Calu3 (cell line): ENCODE results near the gene PLAGL1. TPM values are rescaled to one million over a fixed set of nuclear protein-coding genes. Genes with fewer than 3 reads are reported as not detected.
"Not testable (repeated sequence)": the region's sequence is repeated elsewhere in the genome, so short reads cannot be mapped to it uniquely, and the experiment has no call there.

Experiments
- BruUV-seq: library from RNA; stranded (reverse); fragments of 400-500 nt; replicated peaks from 2 replicates; lab custom pipeline; 2021; lab: Mats Ljungman, UMichigan
- CTCF ChIA-PET: fragments of 300-600 bp; sonication (Branson Sonifier 250); formaldehyde crosslinking; loops from one replicate; lab custom pipeline; 2022; ENCODE audit warnings: antibody characterized with exemption; lab: Charles Lee
- DNase-seq: peaks from one replicate; pipeline ENCODE4 v3.0.0; 2022
- H3K27ac Mint-ChIP-seq: one replicate; pipeline ENCODE4 v1.8.0; 2022; ENCODE audit warnings: mixed read lengths; ENCODE audit not compliant: unreplicated experiment
- H3K27me3 Mint-ChIP-seq: one replicate; pipeline ENCODE4 v1.8.0; 2022; ENCODE audit warnings: mixed read lengths; ENCODE audit not compliant: unreplicated experiment
- H3K36me3 Mint-ChIP-seq: one replicate; pipeline ENCODE4 v1.8.0; 2022; ENCODE audit warnings: mild to moderate bottlenecking, moderate library complexity, mixed read lengths; ENCODE audit not compliant: insufficient read depth, unreplicated experiment
- H3K4me1 Mint-ChIP-seq: one replicate; pipeline ENCODE4 v1.8.0; 2022; ENCODE audit warnings: mild to moderate bottlenecking, low read depth, mixed read lengths; ENCODE audit not compliant: unreplicated experiment
- H3K4me3 Mint-ChIP-seq: one replicate; pipeline ENCODE4 v1.8.0; 2022; ENCODE audit warnings: mild to moderate bottlenecking, low read depth, moderate library complexity, mixed read lengths; ENCODE audit not compliant: unreplicated experiment
- H3K9me3 Mint-ChIP-seq: one replicate; pipeline ENCODE4 v1.8.0; 2022; ENCODE audit warnings: low read depth, mixed read lengths; ENCODE audit not compliant: unreplicated experiment
- CTCF ChIP-seq: fragments of 200-600 bp; IDR thresholded peaks from one replicate; pipeline ENCODE4 v1.8.0; 2022; ENCODE audit warnings: antibody characterized with exemption; ENCODE audit not compliant: unreplicated experiment
- intact Hi-C: fragments of 100-400 bp; cut with micrococcal nuclease; formaldehyde crosslinking; loops from one replicate; pipeline ENCODE4 v1.10.0; 2022; ENCODE audit not compliant: unreplicated experiment
- total RNA-seq: library from RNA; stranded (reverse); gene quantifications from 2 replicates; pipeline ENCODE4 v1.2.3, GENCODE V29; 2022

The PLAGL1 gene
- total RNA-seq, 1 experiment from 2014 or later, result 9.8 TPM

- TF ChIP-seq CTCF, result no peak
- CTCF ChIA-PET, result no interaction called here
- BruUV-seq, result no TSS peak
- no peak for DNase-seq
- no peak overlapping the region for H3K27ac Mint-ChIP-seq
- intact Hi-C loops, result no loop called here
- no peak overlapping the region for H3K4me3 Mint-ChIP-seq
- H3K4me1 Mint-ChIP-seq, result no peaks in the 10 kb centered on the region
- H3K27me3 Mint-ChIP-seq, result peaks cover 34% of the 10 kb centered on the region
- no peaks in the 10 kb centered on the region for H3K9me3 Mint-ChIP-seq
- no peaks in the 10 kb centered on the region for H3K36me3 Mint-ChIP-seq
Measured at GRCh38 chr6:143934331-143934730, 73.7 kb downstream of the PLAGL1 start.

- H3K9me3 Mint-ChIP-seq, result no peaks in the 10 kb centered on the region
- DNase-seq, result no peak
- TF ChIP-seq CTCF, result no peak
- no peaks in the 10 kb centered on the region for H3K4me1 Mint-ChIP-seq
- peaks cover 44% of the 10 kb centered on the region for H3K27me3 Mint-ChIP-seq
- H3K4me3 Mint-ChIP-seq, result no peak overlapping the region
- no peak overlapping the region for H3K27ac Mint-ChIP-seq
- CTCF ChIA-PET, result no interaction called here
- BruUV-seq, result no TSS peak
- H3K36me3 Mint-ChIP-seq, result no peaks in the 10 kb centered on the region
- intact Hi-C loops, result no loop called here
Measured at GRCh38 chr6:143929975-143930374, 78.1 kb downstream of the PLAGL1 start.

GRCh38 chr6:143928853-143929252 lies 79.2 kb downstream of the PLAGL1 start:
- Mint-ChIP-seq H3K27me3 (peaks cover 44% of the 10 kb centered on the region), H3K36me3 (no peaks in the 10 kb centered on the region), H3K9me3 (no peaks in the 10 kb centered on the region)

GRCh38 chr6:143917026-143917425 lies 91.0 kb downstream of the PLAGL1 start:
- DNase-seq, H3K9me3 Mint-ChIP-seq, H3K36me3 Mint-ChIP-seq, H3K4me1 Mint-ChIP-seq, H3K27ac Mint-ChIP-seq, intact Hi-C loops, BruUV-seq, CTCF ChIA-PET, H3K4me3 Mint-ChIP-seq: not testable (repeated sequence)
- peaks cover 28% of the 10 kb centered on the region for H3K27me3 Mint-ChIP-seq

More at GRCh38 chr6:143928853-143929252, 79.2 kb downstream of the PLAGL1 start:
- BruUV-seq, result no TSS peak
- CTCF ChIA-PET, result no interaction called here
- no peak for TF ChIP-seq CTCF
- H3K4me3 Mint-ChIP-seq, result no peak overlapping the region
- intact Hi-C loops, result no loop called here
- no peak for DNase-seq
- H3K27ac Mint-ChIP-seq, result no peak overlapping the region
- no peaks in the 10 kb centered on the region for H3K4me1 Mint-ChIP-seq

GRCh38 chr6:143912671-143913070 lies 95.4 kb downstream of the PLAGL1 start:
- peaks cover 62% of the 10 kb centered on the region for H3K27me3 Mint-ChIP-seq
- H3K4me1 Mint-ChIP-seq, result no peaks in the 10 kb centered on the region
- CTCF ChIA-PET, result no interaction called here
- TF ChIP-seq CTCF, result no peak
- no TSS peak for BruUV-seq
- no peak for DNase-seq
- H3K9me3 Mint-ChIP-seq, result peaks cover 12% of the 10 kb centered on the region
- intact Hi-C loops, result no loop called here
- H3K4me3 Mint-ChIP-seq, result no peak overlapping the region
- no peak overlapping the region for H3K27ac Mint-ChIP-seq
- H3K36me3 Mint-ChIP-seq, result no peaks in the 10 kb centered on the region
